ENCODE results near the gene PTPMT1. TPM values are rescaled to one million over a fixed set of nuclear protein-coding genes. Genes with fewer than 3 reads are reported as not detected.

PTPMT1 gene
- total RNA-seq, 1 donor from 2014 or later, result 68.5 TPM

Small RNA genes within 50 kb of the gene (small RNA-seq; reads per million reads assigned to genes)
- gene RN7SL652P, result not detected
- gene RNU5E-10P, result not detected

Other genes with a start within 250 kb of the PTPMT1 start
- gene MYBPC3, start 212.9 kb upstream of the PTPMT1 start, total RNA-seq, result not detected
- gene SPI1, start 187.1 kb upstream of the PTPMT1 start, total RNA-seq, result 15.5 TPM
- gene SLC39A13, start 157.0 kb upstream of the PTPMT1 start, total RNA-seq, result 53.5 TPM
- 89.6 TPM for gene PSMC3, start 139.2 kb upstream of the PTPMT1 start, total RNA-seq
- gene RAPSN, start 116.5 kb upstream of the PTPMT1 start, total RNA-seq, result not detected
- gene CELF1, start 12.5 kb upstream of the PTPMT1 start, total RNA-seq, result 100 TPM
- 14.7 TPM for gene KBTBD4, start 13.4 kb downstream of the PTPMT1 start, total RNA-seq
- 60.4 TPM for gene NDUFS3, start 13.5 kb downstream of the PTPMT1 start, total RNA-seq
- gene FAM180B, start 21.1 kb downstream of the PTPMT1 start, total RNA-seq, result not detected
- gene C1QTNF4, start 28.8 kb downstream of the PTPMT1 start, total RNA-seq, result 3.4 TPM
- 40.5 TPM for gene MTCH2, start 77.0 kb downstream of the PTPMT1 start, total RNA-seq
- gene AGBL2, start 149.8 kb downstream of the PTPMT1 start, total RNA-seq, result 2.2 TPM
- gene FNBP4, start 201.7 kb downstream of the PTPMT1 start, total RNA-seq, result 163 TPM